HG03159 (cell line): Measurements from ENCODE around the gene GNAQ.

Source experiments
- ATAC-seq: cut with Tn5 transposase; IDR thresholded peaks from one replicate; pipeline ENCODE4 v1.9.1; 2021; ENCODE audit warnings: mild to moderate bottlenecking, moderate library complexity; ENCODE audit not compliant: unreplicated experiment

GNAQ gene

GRCh38 chr9:77978086-77978781 is 53.4 kb downstream of the GNAQ start:
- no peak for ATAC-seq

- ATAC-seq = no peak
These were observed 54.4 kb downstream of the GNAQ start for GRCh38 chr9:77977210-77977611.

- no peak for ATAC-seq
These were observed 55.8 kb downstream of the GNAQ start for GRCh38 chr9:77975806-77976205.

- ATAC-seq = no peak
These were observed 56.6 kb downstream of the GNAQ start for GRCh38 chr9:77975036-77975435.

- no peak for ATAC-seq
These were observed 57.2 kb downstream of the GNAQ start for GRCh38 chr9:77974434-77974833.

- no peak for ATAC-seq
These were observed 62.5 kb downstream of the GNAQ start for GRCh38 chr9:77969083-77969482.

- no peak for ATAC-seq
These were observed 63.1 kb downstream of the GNAQ start for GRCh38 chr9:77968506-77968905.

- no peak for ATAC-seq
These were observed 64.9 kb downstream of the GNAQ start for GRCh38 chr9:77966718-77967117.

- no peak for ATAC-seq
These were observed 66.0 kb downstream of the GNAQ start for GRCh38 chr9:77965445-77966123.

- no peak for ATAC-seq
These were observed 67.4 kb downstream of the GNAQ start for GRCh38 chr9:77964258-77964657.

GRCh38 chr9:77961541-77961940 is 70.1 kb downstream of the GNAQ start:
- no peak for ATAC-seq

GRCh38 chr9:77960356-77961153 is 71.1 kb downstream of the GNAQ start:
- no peak for ATAC-seq

GRCh38 chr9:77959803-77960202 is 71.8 kb downstream of the GNAQ start:
- ATAC-seq = no peak

GRCh38 chr9:77957652-77958051 is 74.0 kb downstream of the GNAQ start:
- no peak for ATAC-seq

- no peak for ATAC-seq
These were observed 75.1 kb downstream of the GNAQ start for GRCh38 chr9:77956555-77956954.

GRCh38 chr9:77954666-77955015 is 77.0 kb downstream of the GNAQ start:
- no peak for ATAC-seq

- ATAC-seq = no peak
These were observed 77.5 kb downstream of the GNAQ start for GRCh38 chr9:77954013-77954665.

GRCh38 chr9:77953590-77953989 is 78.0 kb downstream of the GNAQ start:
- ATAC-seq = no peak

GRCh38 chr9:77952635-77953328 is 78.8 kb downstream of the GNAQ start:
- ATAC-seq = no peak

- ATAC-seq = no peak
These were observed 80.2 kb downstream of the GNAQ start for GRCh38 chr9:77951369-77951768.
